ENCODE data around the gene ITSN2.
A peak's percentile ranks its signal among the peaks of the same experiment; 100 is the strongest.

The ITSN2 gene

GRCh38 chr2:24190503-24190902 is 169.8 kb downstream of the ITSN2 start:
- no peak for DNase-seq (ENCODE audit: low read depth)
- TF ChIP-seq MYC (IDR thresholded peaks at IDR 0.05; ENCODE audit: low read depth, low read length) (no peak), POLR2A (IDR thresholded peaks at IDR 0.05; ENCODE audit: extremely low read depth, insufficient read length) (no peak), MAX (IDR thresholded peaks at IDR 0.05; ENCODE audit: low read depth, low read length) (no peak), CTCF (IDR thresholded peaks at IDR 0.05; ENCODE audit: low read depth, low read length) (no peak)
- no peak overlapping the region for H3K4me3 ChIP-seq (ENCODE audit: low read depth, low read length)

- no peak for TF ChIP-seq MAX (IDR thresholded peaks at IDR 0.05; ENCODE audit: low read depth, low read length)
- no peak for DNase-seq (ENCODE audit: low read depth)
- no peak overlapping the region for H3K4me3 ChIP-seq (ENCODE audit: low read depth, low read length)
Measured at GRCh38 chr2:24189551-24189950, 170.8 kb downstream of the ITSN2 start.

- no peak overlapping the region for H3K4me3 ChIP-seq (ENCODE audit: low read depth, low read length)
- DNase-seq (ENCODE audit: low read depth): no peak
- TF ChIP-seq CTCF (IDR thresholded peaks at IDR 0.05; ENCODE audit: low read depth, low read length) (no peak), MAX (IDR thresholded peaks at IDR 0.05; ENCODE audit: low read depth, low read length) (no peak), POLR2A (IDR thresholded peaks at IDR 0.05; ENCODE audit: extremely low read depth, insufficient read length) (no peak), MYC (IDR thresholded peaks at IDR 0.05; ENCODE audit: low read depth, low read length) (no peak)
Measured at GRCh38 chr2:24183366-24184069, 176.8 kb downstream of the ITSN2 start.

- no peak overlapping the region for H3K4me3 ChIP-seq (ENCODE audit: low read depth, low read length)
- TF ChIP-seq MYC (IDR thresholded peaks at IDR 0.05; ENCODE audit: low read depth, low read length): no peak
- no peak for TF ChIP-seq POLR2A (IDR thresholded peaks at IDR 0.05; ENCODE audit: extremely low read depth, insufficient read length)
- no peak for TF ChIP-seq CTCF (IDR thresholded peaks at IDR 0.05; ENCODE audit: low read depth, low read length)
- TF ChIP-seq MAX (IDR thresholded peaks at IDR 0.05; ENCODE audit: low read depth, low read length): no peak
- no peak for DNase-seq (ENCODE audit: low read depth)
Measured at GRCh38 chr2:24182507-24182906, 177.8 kb downstream of the ITSN2 start.

- peak; percentile 31 for DNase-seq (ENCODE audit: low read depth)
- H3K4me3 ChIP-seq (ENCODE audit: low read depth, low read length): no peak overlapping the region
- no peak for TF ChIP-seq MYC (IDR thresholded peaks at IDR 0.05; ENCODE audit: low read depth, low read length)
- no peak for TF ChIP-seq CTCF (IDR thresholded peaks at IDR 0.05; ENCODE audit: low read depth, low read length)
- TF ChIP-seq POLR2A (IDR thresholded peaks at IDR 0.05; ENCODE audit: extremely low read depth, insufficient read length): no peak
Measured at GRCh38 chr2:24181849-24182248, 178.5 kb downstream of the ITSN2 start.

GRCh38 chr2:24179683-24180082 is 180.7 kb downstream of the ITSN2 start:
- DNase-seq (ENCODE audit: low read depth): peak; percentile 86
- no peak overlapping the region for H3K4me3 ChIP-seq (ENCODE audit: low read depth, low read length)

More at GRCh38 chr2:24179683-24180082, 180.7 kb downstream of the ITSN2 start:
- TF ChIP-seq MYC (IDR thresholded peaks at IDR 0.05; ENCODE audit: low read depth, low read length) (no peak), CTCF (IDR thresholded peaks at IDR 0.05; ENCODE audit: low read depth, low read length) (no peak), POLR2A (IDR thresholded peaks at IDR 0.05; ENCODE audit: extremely low read depth, insufficient read length) (no peak), MAX (IDR thresholded peaks at IDR 0.05; ENCODE audit: low read depth, low read length) (no peak)

Data from NB4 (cell line).